T-helper 1 cell treated with Interleukin-12 subunit alpha and Interleukin-12 subunit beta and Interleukin-4 antibody, amounts not matched to agents 30 μg/mL and 1 μg/mL, for 36 hours (primary cell): ENCODE measurements around the gene LHX6.

Experiments
- H3K27ac Mint-ChIP-seq: one replicate; pipeline ENCODE4 v1.8.0; 2021; ENCODE audit warnings: mild to moderate bottlenecking, mixed read lengths
- H3K27me3 Mint-ChIP-seq: one replicate; pipeline ENCODE4 v1.8.0; 2021; ENCODE audit warnings: low read depth, mixed read lengths
- H3K36me3 Mint-ChIP-seq: one replicate; pipeline ENCODE4 v1.8.0; 2021; ENCODE audit warnings: low read depth, mixed read lengths
- H3K4me1 Mint-ChIP-seq: one replicate; pipeline ENCODE4 v1.8.0; 2021; ENCODE audit warnings: low read depth, mixed read lengths
- H3K4me3 Mint-ChIP-seq: one replicate; pipeline ENCODE4 v1.8.0; 2021; ENCODE audit warnings: mild to moderate bottlenecking, moderate library complexity, mixed read lengths
- H3K9me3 Mint-ChIP-seq: one replicate; pipeline ENCODE4 v1.8.0; 2021; ENCODE audit warnings: mixed read lengths

Gene LHX6

GRCh38 chr9:122197426-122197825 lies 31.3 kb downstream of the LHX6 start:
- Mint-ChIP-seq H3K9me3 (no peaks in the 10 kb centered on the region), H3K27me3 (peaks cover 5% of the 10 kb centered on the region), H3K27ac (no peak overlapping the region), H3K36me3 (no peaks in the 10 kb centered on the region), H3K4me3 (no peak overlapping the region), H3K4me1 (no peaks in the 10 kb centered on the region)

- no peaks in the 10 kb centered on the region for H3K36me3 Mint-ChIP-seq
- H3K4me3 Mint-ChIP-seq, result no peak overlapping the region
- no peaks in the 10 kb centered on the region for H3K4me1 Mint-ChIP-seq
- no peak overlapping the region for H3K27ac Mint-ChIP-seq
- H3K27me3 Mint-ChIP-seq, result peaks cover 5% of the 10 kb centered on the region
- H3K9me3 Mint-ChIP-seq, result no peaks in the 10 kb centered on the region
These were observed 32.9 kb downstream of the LHX6 start for GRCh38 chr9:122195875-122196274.

DNA sequence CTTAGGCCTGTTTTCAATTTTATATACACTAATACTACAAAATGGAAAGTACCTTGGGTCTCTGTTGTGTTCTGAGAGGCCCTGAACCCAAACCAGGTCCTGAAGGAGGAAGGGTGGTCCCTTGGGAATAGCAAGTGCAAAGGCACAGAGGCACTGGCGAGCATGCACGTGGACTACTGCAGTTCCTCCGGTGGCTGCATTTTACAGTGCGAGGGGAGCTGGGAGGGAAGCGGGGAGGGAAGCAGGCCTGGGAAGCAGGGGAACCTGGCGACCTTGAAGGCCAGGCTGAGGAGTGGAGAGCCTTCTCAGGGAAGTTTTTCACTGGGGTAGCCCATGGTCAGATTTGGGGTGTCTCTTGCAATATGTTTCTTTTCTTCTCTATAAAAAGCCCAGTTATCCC lies 35.1 kb downstream of the LHX6 start:
- H3K27me3 Mint-ChIP-seq, result peaks cover 5% of the 10 kb centered on the region
- no peaks in the 10 kb centered on the region for H3K4me1 Mint-ChIP-seq
- H3K27ac Mint-ChIP-seq, result no peak overlapping the region
- no peaks in the 10 kb centered on the region for H3K9me3 Mint-ChIP-seq
- H3K4me3 Mint-ChIP-seq, result no peak overlapping the region
- H3K36me3 Mint-ChIP-seq, result no peaks in the 10 kb centered on the region

- H3K4me1 Mint-ChIP-seq, result no peaks in the 10 kb centered on the region
These were observed 35.7 kb downstream of the LHX6 start for GRCh38 chr9:122192914-122193525.

GRCh38 chr9:122192261-122192875 lies 36.4 kb downstream of the LHX6 start:
- peaks cover 5% of the 10 kb centered on the region for H3K27me3 Mint-ChIP-seq
- H3K27ac Mint-ChIP-seq, result no peak overlapping the region
- no peaks in the 10 kb centered on the region for H3K9me3 Mint-ChIP-seq
- no peaks in the 10 kb centered on the region for H3K4me1 Mint-ChIP-seq
- H3K4me3 Mint-ChIP-seq, result no peak overlapping the region
- H3K36me3 Mint-ChIP-seq, result no peaks in the 10 kb centered on the region

More at GRCh38 chr9:122192914-122193525, 35.7 kb downstream of the LHX6 start:
- Mint-ChIP-seq H3K9me3 (no peaks in the 10 kb centered on the region), H3K36me3 (no peaks in the 10 kb centered on the region), H3K4me3 (no peak overlapping the region), H3K27me3 (peaks cover 5% of the 10 kb centered on the region), H3K27ac (no peak overlapping the region)

GRCh38 chr9:122191584-122191983 lies 37.2 kb downstream of the LHX6 start:
- Mint-ChIP-seq H3K9me3 (no peaks in the 10 kb centered on the region), H3K27ac (no peak overlapping the region), H3K4me3 (no peak overlapping the region), H3K4me1 (no peaks in the 10 kb centered on the region), H3K36me3 (no peaks in the 10 kb centered on the region), H3K27me3 (no peaks in the 10 kb centered on the region)

GRCh38 chr9:122190597-122191381 lies 38.0 kb downstream of the LHX6 start:
- Mint-ChIP-seq H3K9me3 (no peaks in the 10 kb centered on the region), H3K4me3 (no peak overlapping the region), H3K4me1 (no peaks in the 10 kb centered on the region), H3K36me3 (no peaks in the 10 kb centered on the region), H3K27ac (no peak overlapping the region), H3K27me3 (no peaks in the 10 kb centered on the region)

- Mint-ChIP-seq H3K36me3 (no peaks in the 10 kb centered on the region), H3K4me3 (no peak overlapping the region), H3K27ac (no peak overlapping the region), H3K4me1 (no peaks in the 10 kb centered on the region), H3K27me3 (no peaks in the 10 kb centered on the region), H3K9me3 (no peaks in the 10 kb centered on the region)
These were observed 40.4 kb downstream of the LHX6 start for GRCh38 chr9:122188369-122188768.

DNA sequence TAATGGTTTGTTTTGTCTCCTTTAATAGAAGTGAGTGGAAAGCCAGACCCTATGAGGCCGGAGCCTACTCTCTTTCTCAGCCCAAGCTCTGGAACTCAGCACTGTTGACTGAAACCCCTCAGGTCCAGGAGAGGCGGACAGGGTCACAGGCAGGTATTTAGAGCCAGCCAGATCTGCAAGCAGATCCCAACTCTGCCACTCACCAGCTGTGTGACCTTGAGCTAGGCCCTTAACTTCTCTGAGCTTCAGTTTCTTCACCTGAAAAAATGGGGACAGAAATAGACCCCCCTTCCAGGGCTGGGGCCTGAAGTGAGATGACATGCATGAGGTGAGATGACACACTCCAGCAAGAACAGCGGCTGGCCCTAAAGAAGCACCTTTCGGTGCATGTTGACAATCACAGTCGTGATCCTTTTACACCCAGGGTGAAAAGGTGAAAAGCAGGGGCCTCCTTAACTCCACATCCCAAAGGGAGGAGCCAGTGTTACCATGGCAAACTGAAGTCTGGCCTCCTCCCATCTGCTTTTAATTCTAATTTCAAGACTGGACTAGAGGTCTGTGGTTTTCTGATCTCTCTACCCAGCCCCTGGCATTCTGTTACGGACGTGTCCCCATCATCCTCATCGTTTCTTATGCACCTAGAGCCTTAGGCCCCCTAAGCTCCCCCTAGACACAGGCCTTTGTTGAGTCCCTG lies 41.8 kb downstream of the LHX6 start:
- H3K27ac Mint-ChIP-seq, result no peak overlapping the region
- H3K4me3 Mint-ChIP-seq, result no peak overlapping the region
- H3K9me3 Mint-ChIP-seq, result no peaks in the 10 kb centered on the region
- no peaks in the 10 kb centered on the region for H3K4me1 Mint-ChIP-seq
- no peaks in the 10 kb centered on the region for H3K36me3 Mint-ChIP-seq
- peaks cover 4% of the 10 kb centered on the region for H3K27me3 Mint-ChIP-seq

GRCh38 chr9:122186301-122186700 lies 42.5 kb downstream of the LHX6 start:
- Mint-ChIP-seq H3K36me3 (no peaks in the 10 kb centered on the region), H3K4me1 (no peaks in the 10 kb centered on the region)

GRCh38 chr9:122184551-122184950 lies 44.2 kb downstream of the LHX6 start:
- Mint-ChIP-seq H3K27me3 (peaks cover 5% of the 10 kb centered on the region), H3K4me1 (no peaks in the 10 kb centered on the region), H3K36me3 (no peaks in the 10 kb centered on the region), H3K9me3 (no peaks in the 10 kb centered on the region), H3K4me3 (no peak overlapping the region), H3K27ac (no peak overlapping the region)

More at GRCh38 chr9:122186301-122186700, 42.5 kb downstream of the LHX6 start:
- H3K27ac Mint-ChIP-seq, result no peak overlapping the region
- H3K9me3 Mint-ChIP-seq, result no peaks in the 10 kb centered on the region
- H3K4me3 Mint-ChIP-seq, result no peak overlapping the region
- H3K27me3 Mint-ChIP-seq, result peaks cover 5% of the 10 kb centered on the region

GRCh38 chr9:122183501-122183900 lies 45.3 kb downstream of the LHX6 start:
- Mint-ChIP-seq H3K4me1 (no peaks in the 10 kb centered on the region), H3K36me3 (no peaks in the 10 kb centered on the region), H3K27me3 (peaks cover 12% of the 10 kb centered on the region), H3K9me3 (no peaks in the 10 kb centered on the region), H3K4me3 (no peak overlapping the region), H3K27ac (no peak overlapping the region)

- Mint-ChIP-seq H3K9me3 (no peaks in the 10 kb centered on the region), H3K36me3 (no peaks in the 10 kb centered on the region), H3K27me3 (peaks cover 12% of the 10 kb centered on the region), H3K4me3 (no peak overlapping the region), H3K27ac (no peak overlapping the region), H3K4me1 (no peaks in the 10 kb centered on the region)
These were observed 48.1 kb downstream of the LHX6 start for GRCh38 chr9:122180633-122181032.

DNA sequence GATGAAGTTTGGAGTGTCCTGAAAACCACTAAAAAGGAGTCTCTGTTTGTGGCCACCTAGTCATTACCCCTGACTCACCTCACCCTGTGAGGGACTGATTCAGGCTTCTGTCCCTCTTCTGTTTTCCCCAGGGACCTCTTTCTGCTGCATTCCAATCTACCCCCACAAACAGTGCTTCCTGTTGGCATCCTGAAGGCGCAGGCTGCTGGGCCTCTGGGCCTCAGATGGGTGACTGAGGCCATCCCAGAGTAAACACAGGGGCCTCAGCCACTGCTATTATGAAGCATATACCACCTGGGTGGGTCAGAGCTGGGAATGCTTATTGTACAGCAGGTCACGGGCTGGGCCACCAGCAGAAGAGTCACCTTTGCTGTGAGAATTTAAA lies 49.1 kb downstream of the LHX6 start:
- Mint-ChIP-seq H3K36me3 (no peaks in the 10 kb centered on the region), H3K27ac (no peak overlapping the region), H3K4me3 (no peak overlapping the region), H3K4me1 (no peaks in the 10 kb centered on the region), H3K27me3 (peaks cover 12% of the 10 kb centered on the region), H3K9me3 (no peaks in the 10 kb centered on the region)
